Measurements from ENCODE around the gene POU2F1.

The POU2F1 gene

GRCh38 chr1:167272369-167272957, 51.8 kb downstream of the POU2F1 start:
- DNase-seq (ENCODE audit: low read depth): no peak

GRCh38 chr1:167273027-167273800, 52.5 kb downstream of the POU2F1 start:
- DNase-seq (ENCODE audit: low read depth): no peak

- no peak for DNase-seq (ENCODE audit: low read depth)
Measured at GRCh38 chr1:167274061-167274460, 53.4 kb downstream of the POU2F1 start.

- DNase-seq (ENCODE audit: low read depth): no peak
Measured at GRCh38 chr1:167276969-167277368, 56.3 kb downstream of the POU2F1 start.

- no peak for DNase-seq (ENCODE audit: low read depth)
Measured at GRCh38 chr1:167278497-167278896, 57.8 kb downstream of the POU2F1 start.

- no peak for DNase-seq (ENCODE audit: low read depth)
Measured at GRCh38 chr1:167280912-167281311, 60.2 kb downstream of the POU2F1 start.

- DNase-seq (ENCODE audit: low read depth): no peak
Measured at GRCh38 chr1:167288390-167289074, 67.8 kb downstream of the POU2F1 start.

GRCh38 chr1:167289075-167289442, 68.4 kb downstream of the POU2F1 start:
- no peak for DNase-seq (ENCODE audit: low read depth)

GRCh38 chr1:167289966-167290365, 69.3 kb downstream of the POU2F1 start:
- DNase-seq (ENCODE audit: low read depth): no peak

- DNase-seq (ENCODE audit: low read depth): no peak
Measured at GRCh38 chr1:167291539-167292185, 71.0 kb downstream of the POU2F1 start.

- no peak for DNase-seq (ENCODE audit: low read depth)
Measured at GRCh38 chr1:167292216-167292615, 71.5 kb downstream of the POU2F1 start.

- no peak for DNase-seq (ENCODE audit: low read depth)
Measured at GRCh38 chr1:167293057-167293456, 72.4 kb downstream of the POU2F1 start.

- DNase-seq (ENCODE audit: low read depth): no peak
Measured at GRCh38 chr1:167294528-167294927, 73.8 kb downstream of the POU2F1 start.

GRCh38 chr1:167297222-167298214, 76.8 kb downstream of the POU2F1 start:
- DNase-seq (ENCODE audit: low read depth): no peak

- no peak for DNase-seq (ENCODE audit: low read depth)
Measured at GRCh38 chr1:167298325-167298724, 77.6 kb downstream of the POU2F1 start.

GRCh38 chr1:167301355-167301754, 80.7 kb downstream of the POU2F1 start:
- DNase-seq (ENCODE audit: low read depth): no peak

GRCh38 chr1:167304165-167304564, 83.5 kb downstream of the POU2F1 start:
- DNase-seq (ENCODE audit: low read depth): no peak

- no peak for DNase-seq (ENCODE audit: low read depth)
Measured at GRCh38 chr1:167305059-167305705, 84.5 kb downstream of the POU2F1 start.

- DNase-seq (ENCODE audit: low read depth): no peak
Measured at GRCh38 chr1:167305706-167306277, 85.1 kb downstream of the POU2F1 start.

GRCh38 chr1:167310732-167311131, 90.0 kb downstream of the POU2F1 start:
- DNase-seq (ENCODE audit: low read depth): no peak

- DNase-seq (ENCODE audit: low read depth): no peak
Measured at GRCh38 chr1:167312871-167313270, 92.2 kb downstream of the POU2F1 start.

Data from stimulated activated CD8-positive, alpha-beta memory T cell treated with anti-CD3 and anti-CD28 coated beads, Interleukin-7, amount 100 ng/mL, for 24 hours (primary cell).